ENCODE measurements around the gene SPATA21.

Gene SPATA21

GRCh38 chr1:16421201-16421600, 16.0 kb downstream of the SPATA21 start:
- no peak for DNase-seq (ENCODE audit: low read depth, low spot score)

- DNase-seq (ENCODE audit: low read depth, low spot score) = no peak
Measured at GRCh38 chr1:16420424-16421118, 16.7 kb downstream of the SPATA21 start.

GRCh38 chr1:16418823-16419425, 18.3 kb downstream of the SPATA21 start:
- DNase-seq (ENCODE audit: low read depth, low spot score) = no peak

- DNase-seq (ENCODE audit: low read depth, low spot score) = no peak
Measured at GRCh38 chr1:16413191-16413590, 24.0 kb downstream of the SPATA21 start.

GRCh38 chr1:16410803-16411202, 26.4 kb downstream of the SPATA21 start:
- DNase-seq (ENCODE audit: low read depth, low spot score) = no peak

GRCh38 chr1:16409536-16410152, 27.6 kb downstream of the SPATA21 start:
- DNase-seq (ENCODE audit: low read depth, low spot score) = no peak

- no peak for DNase-seq (ENCODE audit: low read depth, low spot score)
Measured at GRCh38 chr1:16406868-16407267, 30.4 kb downstream of the SPATA21 start.

GRCh38 chr1:16405441-16405840, 31.8 kb downstream of the SPATA21 start:
- no peak for DNase-seq (ENCODE audit: low read depth, low spot score)

GRCh38 chr1:16402742-16403141, 34.5 kb downstream of the SPATA21 start:
- no peak for DNase-seq (ENCODE audit: low read depth, low spot score)

GRCh38 chr1:16398371-16398953, 38.8 kb downstream of the SPATA21 start:
- no peak for DNase-seq (ENCODE audit: low read depth, low spot score)

GRCh38 chr1:16397120-16397519, 40.1 kb downstream of the SPATA21 start:
- no peak for DNase-seq (ENCODE audit: low read depth, low spot score)

- DNase-seq (ENCODE audit: low read depth, low spot score) = peak; percentile 90
Measured at GRCh38 chr1:16396591-16396990, 40.6 kb downstream of the SPATA21 start.

- no peak for DNase-seq (ENCODE audit: low read depth, low spot score)
Measured at GRCh38 chr1:16394977-16395376, 42.2 kb downstream of the SPATA21 start.

GRCh38 chr1:16393570-16394521, 43.4 kb downstream of the SPATA21 start:
- no peak for DNase-seq (ENCODE audit: low read depth, low spot score)

- no peak for DNase-seq (ENCODE audit: low read depth, low spot score)
Measured at GRCh38 chr1:16392740-16393569, 44.3 kb downstream of the SPATA21 start.

GRCh38 chr1:16391411-16391810, 45.8 kb downstream of the SPATA21 start:
- no peak for DNase-seq (ENCODE audit: low read depth, low spot score)

GRCh38 chr1:16387201-16388188, 49.7 kb downstream of the SPATA21 start:
- DNase-seq (ENCODE audit: low read depth, low spot score) = peak; percentile 50

GRCh38 chr1:16386454-16387113, 50.6 kb downstream of the SPATA21 start:
- DNase-seq (ENCODE audit: low read depth, low spot score) = peak; percentile 79

Data from astrocyte of the hippocampus (primary cell).